Measurements from ENCODE around the gene PLA2G3. TPM values are rescaled to one million over a fixed set of nuclear protein-coding genes. Genes with fewer than 3 reads are reported as not detected.

Gene PLA2G3
- total RNA-seq, 1 donor, result 0.43 TPM

- peak overlapping the region; percentile 85 for H3K4me3 ChIP-seq (ENCODE audit: low read depth, low read length)
- TF ChIP-seq, protein P1, sequence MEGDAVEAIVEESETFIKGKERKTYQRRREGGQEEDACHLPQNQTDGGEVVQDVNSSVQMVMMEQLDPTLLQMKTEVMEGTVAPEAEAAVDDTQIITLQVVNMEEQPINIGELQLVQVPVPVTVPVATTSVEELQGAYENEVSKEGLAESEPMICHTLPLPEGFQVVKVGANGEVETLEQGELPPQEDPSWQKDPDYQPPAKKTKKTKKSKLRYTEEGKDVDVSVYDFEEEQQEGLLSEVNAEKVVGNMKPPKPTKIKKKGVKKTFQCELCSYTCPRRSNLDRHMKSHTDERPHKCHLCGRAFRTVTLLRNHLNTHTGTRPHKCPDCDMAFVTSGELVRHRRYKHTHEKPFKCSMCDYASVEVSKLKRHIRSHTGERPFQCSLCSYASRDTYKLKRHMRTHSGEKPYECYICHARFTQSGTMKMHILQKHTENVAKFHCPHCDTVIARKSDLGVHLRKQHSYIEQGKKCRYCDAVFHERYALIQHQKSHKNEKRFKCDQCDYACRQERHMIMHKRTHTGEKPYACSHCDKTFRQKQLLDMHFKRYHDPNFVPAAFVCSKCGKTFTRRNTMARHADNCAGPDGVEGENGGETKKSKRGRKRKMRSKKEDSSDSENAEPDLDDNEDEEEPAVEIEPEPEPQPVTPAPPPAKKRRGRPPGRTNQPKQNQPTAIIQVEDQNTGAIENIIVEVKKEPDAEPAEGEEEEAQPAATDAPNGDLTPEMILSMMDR (IDR thresholded peaks at IDR 0.05; ENCODE audit: insufficient read depth, low read depth, low read length), result no peak
- DNase-seq (ENCODE audit: low read depth), result no peak
Measured at GRCh38 chr22:31161386-31161785, 21.1 kb upstream of the PLA2G3 start.

DNA sequence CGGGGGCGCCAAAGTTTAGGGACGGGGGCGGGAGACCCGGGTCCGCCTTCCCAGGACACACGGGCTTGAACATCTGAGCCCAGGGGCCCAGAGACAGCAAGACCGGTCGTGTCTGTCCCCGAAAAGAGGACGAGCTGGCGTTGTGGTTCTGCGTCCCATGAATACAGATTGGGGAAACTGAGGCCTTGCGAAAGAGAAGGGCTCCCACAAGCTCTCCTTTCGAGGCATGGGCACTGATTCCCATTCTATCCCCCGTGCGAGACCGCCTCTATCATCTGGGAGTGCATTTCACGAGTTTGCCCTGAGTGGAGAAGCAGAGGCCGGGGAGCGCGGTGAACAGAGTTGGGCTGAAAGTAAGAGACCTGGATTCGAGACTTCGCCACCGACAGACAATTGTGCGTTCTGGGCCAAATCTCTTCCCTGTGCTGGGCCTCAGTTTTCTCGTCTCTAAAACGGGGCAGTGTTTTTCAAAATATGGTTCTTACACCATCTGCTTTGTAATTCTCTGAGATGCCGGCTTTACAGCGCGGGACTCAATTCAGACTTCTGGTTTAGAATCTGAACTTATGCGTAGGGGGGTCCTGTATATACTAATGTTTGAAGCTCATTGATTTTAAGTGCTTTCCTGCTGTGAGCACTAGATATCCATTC, 20.1 kb upstream of the PLA2G3 start:
- peak overlapping the region; percentile 85 for H3K4me3 ChIP-seq (ENCODE audit: low read depth, low read length)
- peak; percentile 48 for DNase-seq (ENCODE audit: low read depth)
- TF ChIP-seq, protein P1 (IDR thresholded peaks at IDR 0.05; ENCODE audit: insufficient read depth, low read depth, low read length), result no peak

DNA sequence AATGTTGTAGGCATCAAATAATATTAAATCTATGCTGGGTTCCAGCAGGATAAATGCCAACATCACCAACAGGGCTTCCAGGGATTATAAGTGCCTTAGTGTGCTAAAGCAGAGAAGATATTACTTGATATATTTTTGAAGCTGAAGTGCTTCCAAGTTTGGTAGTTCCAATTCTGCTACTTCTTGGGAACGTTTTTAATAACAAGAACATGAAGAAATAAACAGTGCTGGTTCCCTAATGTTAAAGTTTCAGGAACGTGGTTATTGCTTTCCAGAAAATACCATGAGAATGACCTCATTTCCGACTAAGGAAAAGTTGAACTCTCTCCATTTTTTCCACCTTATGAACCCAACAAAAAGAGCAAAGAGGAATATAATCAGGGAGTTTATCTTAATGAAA, 15.1 kb upstream of the PLA2G3 start:
- no peak overlapping the region for H3K4me3 ChIP-seq (ENCODE audit: low read depth, low read length)
- peak; percentile 68 for DNase-seq (ENCODE audit: low read depth)
- TF ChIP-seq, protein P1 (IDR thresholded peaks at IDR 0.05; ENCODE audit: insufficient read depth, low read depth, low read length), result no peak

- no peak for DNase-seq (ENCODE audit: low read depth)
- no peak overlapping the region for H3K4me3 ChIP-seq (ENCODE audit: low read depth, low read length)
- TF ChIP-seq, protein P1 (IDR thresholded peaks at IDR 0.05; ENCODE audit: insufficient read depth, low read depth, low read length), result no peak
Measured at GRCh38 chr22:31154975-31155374, 14.7 kb upstream of the PLA2G3 start.

DNA sequence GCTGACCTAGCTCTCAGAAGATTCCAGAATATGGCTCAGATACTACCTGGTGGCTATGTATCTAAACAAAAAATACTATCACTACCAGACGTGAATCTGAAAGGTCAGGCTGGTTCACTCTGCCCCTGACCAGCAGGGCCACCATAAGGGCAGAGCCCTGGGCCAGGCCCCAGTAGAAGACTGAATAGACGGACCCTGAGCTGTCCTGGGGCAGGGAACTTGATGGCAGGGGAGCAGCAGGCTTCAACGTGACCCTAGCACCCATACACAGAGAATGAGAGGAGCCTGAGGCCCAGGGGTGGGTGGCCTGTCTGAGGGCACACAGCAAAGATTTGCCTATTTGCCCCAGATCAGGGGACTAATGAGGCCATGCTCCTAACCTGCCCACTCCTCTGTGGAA, 13.0 kb upstream of the PLA2G3 start:
- TF ChIP-seq, protein P1 (IDR thresholded peaks at IDR 0.05; ENCODE audit: insufficient read depth, low read depth, low read length), result no peak
- no peak for DNase-seq (ENCODE audit: low read depth)
- H3K4me3 ChIP-seq (ENCODE audit: low read depth, low read length), result no peak overlapping the region

- TF ChIP-seq, protein P1 (IDR thresholded peaks at IDR 0.05; ENCODE audit: insufficient read depth, low read depth, low read length), result no peak
- no peak overlapping the region for H3K4me3 ChIP-seq (ENCODE audit: low read depth, low read length)
- no peak for DNase-seq (ENCODE audit: low read depth)
Measured at GRCh38 chr22:31151872-31152271, 11.6 kb upstream of the PLA2G3 start.

DNA sequence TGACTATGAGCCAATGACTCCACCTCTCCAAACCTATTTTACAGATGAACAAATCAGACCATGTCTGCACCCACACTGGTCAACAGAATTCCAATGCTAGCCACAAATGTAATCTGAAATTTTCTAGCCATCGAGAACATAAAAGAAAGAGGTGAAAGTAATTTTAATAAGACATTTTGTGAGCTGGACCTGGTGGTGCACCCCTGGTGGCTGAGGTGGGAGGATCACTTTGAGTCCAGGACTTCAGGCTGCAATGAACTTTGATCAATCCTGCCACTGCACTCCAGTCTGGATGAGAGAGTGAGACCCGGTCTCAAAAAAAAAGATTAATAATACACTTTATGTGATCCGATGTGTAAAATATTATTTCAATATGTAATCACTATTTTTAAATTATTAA, 10.3 kb upstream of the PLA2G3 start:
- TF ChIP-seq, protein P1 (IDR thresholded peaks at IDR 0.05; ENCODE audit: insufficient read depth, low read depth, low read length), result peak; percentile 50
- no peak overlapping the region for H3K4me3 ChIP-seq (ENCODE audit: low read depth, low read length)
- no peak for DNase-seq (ENCODE audit: low read depth)

Measured in fibroblast of villous mesenchyme (primary cell).